Mucosa of rectum (tissue), 2 donors: ENCODE results near the gene STARD10.
A peak's percentile ranks its signal among the peaks of the same experiment; 100 is the strongest.
"Not testable (repeated sequence)": the region's sequence is repeated elsewhere in the genome, so short reads cannot be mapped to it uniquely, and the experiment has no call there.

Experiments
- H3K27ac ChIP-seq, 2 donors: one replicate each; pipeline ENCODE4 v1.7.0; 2013; ENCODE audit warnings: inconsistent platforms in 2 of 2, low read depth in 2 of 2, low read length in 2 of 2
- H3K27me3 ChIP-seq, 2 donors: one replicate each; pipeline ENCODE4 v1.7.0; 2013; ENCODE audit warnings: low read length in 2 of 2; ENCODE audit not compliant: control insufficient read depth in 2 of 2, insufficient read depth in 2 of 2
- H3K36me3 ChIP-seq, 2 donors: one replicate each; pipeline ENCODE4 v1.7.0; 2013; ENCODE audit warnings: low read length in 2 of 2; ENCODE audit not compliant: control insufficient read depth in 2 of 2, insufficient read depth in 2 of 2
- H3K4me1 ChIP-seq, 2 donors: one replicate each; pipeline ENCODE4 v1.7.0; 2013; ENCODE audit warnings: low read length in 2 of 2, mild to moderate bottlenecking in 1 of 2; ENCODE audit not compliant: control insufficient read depth in 2 of 2, insufficient read depth in 2 of 2
- H3K4me3 ChIP-seq, 2 donors: one replicate each; pipeline ENCODE4 v1.7.0; 2013; ENCODE audit warnings: low read length in 2 of 2
- H3K9ac ChIP-seq, 2 donors: one replicate each; pipeline ENCODE4 v1.7.0; 2013; ENCODE audit warnings: low read length in 2 of 2, low read depth in 1 of 2, mild to moderate bottlenecking in 1 of 2
- H3K9me3 ChIP-seq, 2 donors: one replicate each; pipeline ENCODE4 v1.7.0; 2013; ENCODE audit warnings: low read length in 2 of 2; ENCODE audit not compliant: control insufficient read depth in 2 of 2
- donor health status: healthy.
- donor health status: Normal muscosa, but diverticular disease.

STARD10 gene

DNA sequence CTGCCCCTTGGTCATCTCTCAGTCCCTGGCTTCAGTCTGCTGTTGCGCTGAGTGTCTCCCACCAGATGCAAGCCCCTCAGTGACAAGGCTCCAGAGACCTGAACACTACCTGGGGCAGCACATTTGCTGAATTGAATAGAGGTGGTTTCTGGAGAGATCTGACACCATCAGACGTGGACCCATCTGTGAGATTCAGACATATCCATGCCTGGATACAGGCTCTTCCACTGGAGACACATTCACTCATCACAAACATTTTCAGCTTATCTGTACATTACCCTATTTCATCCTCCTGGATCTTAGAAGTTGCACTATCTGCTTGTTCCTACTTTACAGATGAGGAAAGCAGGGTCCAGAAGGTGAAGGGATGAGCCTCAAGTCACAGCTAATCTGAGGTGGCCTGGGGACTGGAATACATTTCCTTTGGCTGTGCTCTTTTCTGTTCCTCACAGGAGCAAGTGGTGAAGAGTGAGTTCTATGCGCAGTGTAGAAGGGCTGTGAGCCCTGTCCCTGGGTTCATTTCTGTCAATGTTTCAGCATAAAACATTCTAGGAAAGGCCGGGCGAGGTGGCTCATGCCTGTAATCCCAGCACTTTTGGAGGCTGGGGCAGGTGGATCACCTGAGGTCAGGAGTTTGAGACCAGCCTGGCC, 39.4 kb upstream of the STARD10 start:
- no peaks in the 10 kb centered on the region for H3K9me3 ChIP-seq
- H3K4me1 ChIP-seq = peaks cover 7 to 8% of the 10 kb centered on the region in 2 donors
- no peak overlapping the region for H3K9ac ChIP-seq
- H3K36me3 ChIP-seq = peaks cover 6 to 17% of the 10 kb centered on the region in 2 donors
- H3K27ac ChIP-seq = peak overlapping the region in 1 of 2 donors; percentile 13
- H3K4me3 ChIP-seq = no peak overlapping the region
- H3K27me3 ChIP-seq = no peaks in the 10 kb centered on the region

- Histone ChIP-seq H3K9me3 (no peaks in the 10 kb centered on the region), H3K4me3 (no peak overlapping the region), H3K36me3 (peaks cover 3 to 11% of the 10 kb centered on the region in 2 donors), H3K27me3 (no peaks in the 10 kb centered on the region), H3K4me1 (peaks cover 7 to 8% of the 10 kb centered on the region in 2 donors), H3K9ac (no peak overlapping the region), H3K27ac (no peak overlapping the region)
These were observed 38.6 kb upstream of the STARD10 start for GRCh38 chr11:72832301-72833082.

DNA sequence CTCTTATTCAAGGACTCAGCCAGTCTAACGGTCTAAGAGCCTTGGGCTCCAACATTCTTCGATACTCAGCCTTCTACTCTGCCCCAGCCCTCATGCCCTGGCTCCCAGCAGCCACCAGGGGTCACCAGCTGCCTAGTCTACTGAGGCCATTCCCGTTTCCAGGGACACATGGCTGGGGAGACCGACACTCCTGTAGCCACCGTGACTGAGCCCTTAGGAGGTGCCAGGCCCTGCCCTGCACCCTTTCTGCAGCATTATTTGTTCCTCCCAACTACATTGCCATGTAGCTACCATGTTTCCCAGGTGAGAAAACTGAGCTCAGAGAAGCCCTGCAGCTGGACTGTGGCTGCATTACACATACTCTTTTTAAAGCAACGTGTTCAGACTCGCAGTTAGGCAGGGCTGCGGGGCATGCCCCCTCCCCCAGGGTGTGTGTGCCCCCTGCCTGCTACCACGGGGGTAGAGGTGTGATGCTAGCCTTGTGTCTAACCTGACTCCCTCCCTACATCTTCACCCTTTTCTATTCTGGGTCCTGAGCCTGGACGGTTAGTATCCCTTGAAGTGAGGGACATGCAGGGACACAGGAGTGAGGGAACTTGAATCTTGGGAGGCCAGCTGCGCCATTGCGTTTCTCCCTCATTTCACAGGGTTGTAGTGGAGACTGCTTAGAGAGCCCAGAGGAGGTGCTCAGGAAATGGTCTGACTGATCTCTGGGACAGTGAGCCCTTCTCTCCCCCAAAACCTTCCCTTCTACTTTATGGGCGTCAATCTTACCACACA, 37.9 kb upstream of the STARD10 start:
- Histone ChIP-seq H3K9me3 (no peaks in the 10 kb centered on the region), H3K27ac (no peak overlapping the region), H3K36me3 (peaks cover 3 to 9% of the 10 kb centered on the region in 2 donors), H3K4me1 (peaks cover 7 to 8% of the 10 kb centered on the region in 2 donors), H3K27me3 (no peaks in the 10 kb centered on the region), H3K4me3 (no peak overlapping the region), H3K9ac (no peak overlapping the region)

- no peak overlapping the region for H3K4me3 ChIP-seq
- peaks cover 3 to 11% of the 10 kb centered on the region in 2 donors for H3K36me3 ChIP-seq
- no peaks in the 10 kb centered on the region for H3K27me3 ChIP-seq
- no peak overlapping the region for H3K27ac ChIP-seq
- no peaks in the 10 kb centered on the region for H3K9me3 ChIP-seq
- H3K9ac ChIP-seq = no peak overlapping the region
- H3K4me1 ChIP-seq = peaks cover 5 to 7% of the 10 kb centered on the region in 2 donors
These were observed 36.2 kb upstream of the STARD10 start for GRCh38 chr11:72829884-72830533.

- peaks cover 5 to 7% of the 10 kb centered on the region in 2 donors for H3K4me1 ChIP-seq
These were observed 35.3 kb upstream of the STARD10 start for GRCh38 chr11:72829178-72829577.

GRCh38 chr11:72828692-72829101, 34.9 kb upstream of the STARD10 start:
- no peak overlapping the region for H3K27ac ChIP-seq

More at GRCh38 chr11:72829178-72829577, 35.3 kb upstream of the STARD10 start:
- Histone ChIP-seq H3K4me3 (no peak overlapping the region), H3K27me3 (no peaks in the 10 kb centered on the region), H3K36me3 (peaks cover 3 to 11% of the 10 kb centered on the region in 2 donors), H3K27ac (no peak overlapping the region), H3K9ac (no peak overlapping the region), H3K9me3 (no peaks in the 10 kb centered on the region)

GRCh38 chr11:72828081-72828567, 34.3 kb upstream of the STARD10 start:
- peaks cover 3 to 11% of the 10 kb centered on the region in 2 donors for H3K36me3 ChIP-seq
- no peak overlapping the region for H3K4me3 ChIP-seq
- no peak overlapping the region for H3K9ac ChIP-seq
- H3K27me3 ChIP-seq = no peaks in the 10 kb centered on the region
- H3K27ac ChIP-seq = peak overlapping the region; percentile 28 to 52
- no peaks in the 10 kb centered on the region for H3K9me3 ChIP-seq
- peaks cover 4 to 5% of the 10 kb centered on the region in 2 donors for H3K4me1 ChIP-seq

More at GRCh38 chr11:72828692-72829101, 34.9 kb upstream of the STARD10 start:
- Histone ChIP-seq H3K9ac (no peak overlapping the region), H3K4me3 (no peak overlapping the region), H3K4me1 (peaks cover 5 to 7% of the 10 kb centered on the region in 2 donors), H3K27me3 (no peaks in the 10 kb centered on the region), H3K36me3 (peaks cover 3 to 11% of the 10 kb centered on the region in 2 donors), H3K9me3 (no peaks in the 10 kb centered on the region)

GRCh38 chr11:72827656-72828055, 33.8 kb upstream of the STARD10 start:
- H3K27ac ChIP-seq = peak overlapping the region in 1 of 2 donors; percentile 52
- H3K27me3 ChIP-seq, H3K9me3 ChIP-seq, H3K4me1 ChIP-seq, H3K9ac ChIP-seq, H3K4me3 ChIP-seq: not testable (repeated sequence)
- H3K36me3 ChIP-seq = peaks cover 3 to 11% of the 10 kb centered on the region in 2 donors

- H3K4me1 ChIP-seq = peaks cover 3 to 5% of the 10 kb centered on the region in 2 donors
- H3K9me3 ChIP-seq = no peaks in the 10 kb centered on the region
- H3K36me3 ChIP-seq = peaks cover 3 to 10% of the 10 kb centered on the region in 2 donors
- H3K9ac ChIP-seq = no peak overlapping the region
- no peak overlapping the region for H3K4me3 ChIP-seq
- no peaks in the 10 kb centered on the region for H3K27me3 ChIP-seq
- H3K27ac ChIP-seq = peak overlapping the region in 1 of 2 donors; percentile 52
These were observed 33.2 kb upstream of the STARD10 start for GRCh38 chr11:72826942-72827480.
